Brain microvascular endothelial cell (primary cell): ENCODE measurements around the gene ABCC3.

Experiments
- DNase-seq: peaks from one replicate; pipeline ENCODE4 v3.0.0-alpha.2; 2020
- H3K27ac ChIP-seq: fragments of 250-450 bp; sonication (Bioruptor Pico); 2 replicates; pipeline ENCODE4 v1.5.1; 2020; ENCODE audit warnings: mild to moderate bottlenecking, moderate library complexity
- H3K27me3 ChIP-seq: fragments of 250-450 bp; sonication (Bioruptor Pico); replicated peaks from 2 replicates; pipeline ENCODE4 v1.5.1; 2020; ENCODE audit warnings: mild to moderate bottlenecking
- H3K36me3 ChIP-seq: fragments of 250-450 bp; sonication (Bioruptor Pico); replicated peaks from 2 replicates; pipeline ENCODE4 v1.5.1; 2020; ENCODE audit warnings: mild to moderate bottlenecking
- H3K4me3 ChIP-seq: 2 replicates; pipeline ENCODE4 v1.5.1; 2011; ENCODE audit warnings: low read depth, mild to moderate bottlenecking, control low read depth, low read length, moderate library complexity
- CTCF ChIP-seq: IDR thresholded peaks from 2 replicates; pipeline ENCODE4 v1.5.1; 2011; ENCODE audit warnings: low read depth, mild to moderate bottlenecking, moderate library complexity, low read length, control low read depth, inconsistent platforms; ENCODE audit errors: missing control alignments
- in situ Hi-C: cut with HindIII; loops from 2 replicates; pipeline ENCODE4 v1.10.0; 2017; ENCODE audit warnings: low sequenced_read_pairs, low pct_ligation_motif_present

The ABCC3 gene

GRCh38 chr17:50666316-50666715 is 31.6 kb downstream of the ABCC3 start:
- Histone ChIP-seq H3K4me3 (no peak overlapping the region), H3K36me3 (no peaks in the 10 kb centered on the region), H3K27me3 (no peaks in the 10 kb centered on the region), H3K27ac (no peak overlapping the region)
- no peak for DNase-seq
- no peak for TF ChIP-seq CTCF
- in situ Hi-C loops, result no loop called here

DNA sequence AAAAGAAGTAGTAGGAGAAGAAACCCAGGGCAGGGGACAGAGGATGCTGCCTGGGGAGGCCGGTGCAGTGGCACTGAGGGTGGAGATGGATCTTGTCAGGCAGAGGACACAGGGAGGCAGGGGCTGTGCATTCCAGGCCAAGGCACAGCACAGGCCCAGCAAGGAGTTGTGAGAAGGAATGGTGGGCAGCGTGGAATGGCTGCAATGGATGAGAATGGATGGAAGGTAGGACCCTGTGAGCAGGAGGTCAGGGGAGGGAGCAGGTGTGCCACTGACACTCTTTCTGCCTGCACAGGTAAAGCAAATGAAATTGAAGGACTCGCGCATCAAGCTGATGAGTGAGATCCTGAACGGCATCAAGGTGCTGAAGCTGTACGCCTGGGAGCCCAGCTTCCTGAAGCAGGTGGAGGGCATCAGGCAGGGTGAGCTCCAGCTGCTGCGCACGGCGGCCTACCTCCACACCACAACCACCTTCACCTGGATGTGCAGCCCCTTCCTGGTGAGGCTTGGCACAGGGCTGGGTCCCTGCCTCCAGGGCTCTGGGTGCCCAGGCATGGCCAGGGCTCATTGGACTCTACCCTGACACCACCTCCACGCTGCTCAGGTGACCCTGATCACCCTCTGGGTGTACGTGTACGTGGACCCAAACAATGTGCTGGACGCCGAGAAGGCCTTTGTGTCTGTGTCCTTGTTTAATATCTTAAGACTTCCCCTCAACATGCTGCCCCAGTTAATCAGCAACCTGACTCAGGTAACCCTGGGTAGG is 32.8 kb downstream of the ABCC3 start:
- H3K36me3 ChIP-seq, result no peaks in the 10 kb centered on the region
- H3K4me3 ChIP-seq, result no peak overlapping the region
- no peak overlapping the region for H3K27ac ChIP-seq
- H3K27me3 ChIP-seq, result no peaks in the 10 kb centered on the region
- no peak for TF ChIP-seq CTCF
- in situ Hi-C loops, result no loop called here
- DNase-seq, result no peak

DNA sequence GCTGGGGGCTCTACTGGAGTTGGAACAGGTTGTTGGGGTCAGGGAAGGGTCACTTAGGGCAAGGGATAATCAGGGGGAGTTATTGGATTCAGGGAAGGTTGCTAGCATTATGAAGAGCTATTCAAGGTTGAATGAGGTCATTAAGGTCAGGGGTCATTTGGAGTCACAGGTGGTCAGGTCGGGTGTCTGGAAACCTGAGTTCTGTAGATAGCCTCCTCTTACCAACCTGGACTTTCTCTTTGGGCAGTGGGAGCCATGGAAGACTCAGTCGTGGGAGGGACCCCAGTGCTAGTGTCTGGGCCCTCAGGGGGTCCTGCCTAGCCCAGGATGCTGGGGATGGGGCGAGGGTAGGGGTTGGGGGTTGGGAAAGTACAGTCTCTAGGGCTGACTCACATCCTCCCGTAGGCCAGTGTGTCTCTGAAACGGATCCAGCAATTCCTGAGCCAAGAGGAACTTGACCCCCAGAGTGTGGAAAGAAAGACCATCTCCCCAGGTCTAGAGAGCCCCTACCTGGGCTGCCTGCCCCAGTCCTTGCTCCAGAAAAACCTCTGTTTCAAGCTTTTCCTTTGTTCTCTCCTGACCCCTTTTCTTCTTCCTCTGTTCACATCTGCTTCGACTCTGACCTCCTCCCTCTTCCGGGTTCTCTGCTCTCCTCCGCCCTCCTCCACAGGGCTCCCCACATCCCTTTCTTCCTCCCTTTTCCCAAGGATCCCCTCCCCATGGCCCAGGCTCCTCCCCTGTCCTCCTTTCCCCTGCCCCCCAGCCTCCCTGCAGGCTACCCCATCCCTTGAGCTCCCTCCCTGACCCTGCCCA is 33.5 kb downstream of the ABCC3 start:
- Histone ChIP-seq H3K4me3 (no peak overlapping the region), H3K27me3 (no peaks in the 10 kb centered on the region), H3K27ac (no peak overlapping the region), H3K36me3 (no peaks in the 10 kb centered on the region)
- peak; percentile 15 for DNase-seq
- no peak for TF ChIP-seq CTCF
- in situ Hi-C loops, result no loop called here

DNA sequence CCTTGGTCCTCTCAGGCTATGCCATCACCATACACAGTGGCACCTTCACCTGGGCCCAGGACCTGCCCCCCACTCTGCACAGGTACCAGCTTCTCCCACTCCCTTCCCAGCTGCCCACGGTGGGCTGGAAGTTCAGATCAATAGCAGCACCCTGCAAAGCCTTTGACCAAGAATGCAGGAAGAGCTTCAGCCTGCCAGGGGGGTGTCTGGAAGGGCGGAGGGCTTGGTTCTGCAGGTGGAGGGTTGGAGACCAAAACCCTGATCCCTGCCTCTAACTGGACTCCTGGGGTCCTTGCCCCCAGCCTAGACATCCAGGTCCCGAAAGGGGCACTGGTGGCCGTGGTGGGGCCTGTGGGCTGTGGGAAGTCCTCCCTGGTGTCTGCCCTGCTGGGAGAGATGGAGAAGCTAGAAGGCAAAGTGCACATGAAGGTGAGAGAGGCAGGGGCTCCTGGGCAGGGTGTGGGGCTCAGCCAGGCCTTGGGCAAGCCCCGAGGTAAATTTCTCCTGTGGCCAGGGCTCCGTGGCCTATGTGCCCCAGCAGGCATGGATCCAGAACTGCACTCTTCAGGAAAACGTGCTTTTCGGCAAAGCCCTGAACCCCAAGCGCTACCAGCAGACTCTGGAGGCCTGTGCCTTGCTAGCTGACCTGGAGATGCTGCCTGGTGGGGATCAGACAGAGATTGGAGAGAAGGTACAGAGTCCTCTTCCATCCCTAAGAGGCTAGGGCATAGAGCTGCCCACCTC is 34.3 kb downstream of the ABCC3 start:
- H3K27me3 ChIP-seq, result no peaks in the 10 kb centered on the region
- no peak for DNase-seq
- in situ Hi-C loops, result no loop called here
- no peaks in the 10 kb centered on the region for H3K36me3 ChIP-seq
- no peak for TF ChIP-seq CTCF
- no peak overlapping the region for H3K27ac ChIP-seq
- no peak overlapping the region for H3K4me3 ChIP-seq

- no peak for TF ChIP-seq CTCF
- no peak for DNase-seq
These were observed 37.4 kb downstream of the ABCC3 start for GRCh38 chr17:50672071-50672470.

More at GRCh38 chr17:50672071-50672470, 37.4 kb downstream of the ABCC3 start:
- Histone ChIP-seq H3K36me3 (no peaks in the 10 kb centered on the region), H3K27ac (no peak overlapping the region), H3K27me3 (no peaks in the 10 kb centered on the region), H3K4me3 (no peak overlapping the region)
- in situ Hi-C loops, result no loop called here
